UCSD-AML1 (cell line): Measurements from ENCODE around the gene AHNAK2.
"Not testable (repeated sequence)": the region's sequence is repeated elsewhere in the genome, so short reads cannot be mapped to it uniquely, and the experiment has no call there.

ENCODE experiments used
- DNase-seq: peaks from one replicate; lab custom pipeline; 2025; ENCODE audit not compliant: unreplicated experiment; lab: John Stamatoyannopoulos, UW

The AHNAK2 gene

GRCh38 chr14:104954746-104955395, 23.3 kb downstream of the AHNAK2 start:
- no peak for DNase-seq

GRCh38 chr14:104953896-104954656, 24.1 kb downstream of the AHNAK2 start:
- DNase-seq = no peak

DNA sequence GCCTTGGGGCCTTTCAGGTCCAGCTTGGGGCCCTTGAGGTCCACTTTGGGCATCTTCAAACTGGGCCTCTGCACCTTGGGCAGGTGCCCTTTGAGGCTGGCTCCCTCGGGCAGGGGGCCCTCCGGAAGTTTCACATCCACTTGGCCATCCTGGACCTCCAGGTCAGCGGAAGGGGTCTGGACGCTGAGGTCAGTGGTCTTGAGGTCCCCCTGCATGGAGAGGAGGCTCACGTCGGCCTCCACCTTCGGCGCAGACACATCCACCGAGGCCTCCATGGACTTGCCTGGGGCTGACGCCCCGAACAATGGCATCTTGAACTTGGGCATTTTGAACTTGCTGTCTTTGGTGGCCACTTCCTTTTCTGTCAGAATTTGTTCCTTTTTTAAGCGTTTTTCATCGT, 25.1 kb downstream of the AHNAK2 start:
- DNase-seq = no peak

DNA sequence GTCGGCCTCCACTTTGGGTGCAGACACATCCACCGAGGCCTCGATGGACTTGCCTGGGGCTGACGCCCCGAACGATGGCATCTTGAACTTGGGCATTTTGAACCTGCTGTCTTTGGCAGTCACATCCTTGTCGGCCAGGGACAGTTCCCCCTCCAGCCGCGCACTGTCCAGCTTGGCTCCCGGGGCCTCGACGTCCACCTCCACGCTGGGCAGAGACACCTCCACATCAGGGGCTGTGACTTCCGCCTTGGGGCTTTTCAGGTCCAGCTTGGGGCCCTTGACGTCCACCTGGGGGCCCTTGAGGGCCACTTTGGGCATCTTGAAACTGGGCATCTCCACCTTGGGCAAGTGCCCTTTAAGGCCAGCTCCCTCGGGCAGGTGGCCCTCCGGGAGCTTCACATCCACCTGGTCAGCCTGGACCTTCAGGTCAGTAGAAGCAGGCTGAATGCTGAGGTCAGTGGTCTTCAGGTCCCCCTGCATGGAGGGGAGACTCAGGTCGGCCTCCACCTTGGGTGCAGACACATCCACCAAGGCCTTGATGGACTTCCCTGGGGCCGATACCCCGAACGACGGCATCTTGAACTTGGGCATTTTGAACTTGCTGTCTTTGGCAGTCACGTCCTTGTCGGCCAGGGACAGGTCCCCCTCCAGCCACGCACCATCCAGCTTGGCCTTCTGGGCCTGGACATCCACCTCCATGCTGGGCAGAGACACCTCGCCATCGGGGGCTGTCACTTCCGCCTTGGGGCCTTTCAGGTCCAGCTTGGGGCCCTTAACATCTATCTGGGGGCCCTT, 26.1 kb downstream of the AHNAK2 start:
- DNase-seq = not testable (repeated sequence)

DNA sequence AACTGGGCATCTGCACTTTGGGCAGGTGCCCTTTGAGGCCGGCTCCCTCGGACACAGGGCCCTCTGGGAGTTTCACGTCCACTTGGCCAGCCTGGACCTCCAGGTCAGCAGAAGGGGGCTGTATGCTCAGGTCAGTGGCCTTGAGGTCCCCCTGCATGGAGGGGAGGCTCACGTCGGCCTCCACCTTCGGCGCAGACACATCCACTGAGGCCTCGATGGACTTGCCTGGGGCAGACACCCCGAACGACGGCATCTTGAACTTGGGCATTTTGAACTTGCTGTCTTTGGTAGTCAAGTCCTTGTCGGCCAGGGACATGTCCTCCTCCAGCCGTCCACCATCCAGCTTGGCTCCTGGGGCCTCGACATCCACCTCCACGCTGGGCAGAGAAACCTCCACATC, 27.5 kb downstream of the AHNAK2 start:
- not testable (repeated sequence) for DNase-seq

DNA sequence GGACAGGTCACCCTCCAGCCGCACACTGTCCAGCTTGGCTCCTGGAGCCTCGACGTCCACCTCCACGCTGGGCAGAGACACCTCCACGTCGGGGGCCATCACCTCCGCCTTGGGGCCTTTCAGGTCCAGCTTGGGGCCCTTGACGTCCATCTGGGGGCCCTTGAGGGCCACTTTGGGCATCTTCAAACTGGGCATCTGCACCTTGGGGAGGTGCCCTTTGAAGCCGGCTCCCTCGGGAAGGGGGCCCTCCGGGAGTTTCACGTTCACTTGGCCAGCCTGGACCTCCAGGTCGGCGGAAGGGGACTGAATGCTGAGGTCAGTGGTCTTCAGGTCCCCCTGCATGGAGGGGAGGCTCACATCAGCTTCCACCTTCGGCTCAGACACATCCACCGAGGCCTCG, 28.2 kb downstream of the AHNAK2 start:
- no peak for DNase-seq

GRCh38 chr14:104949406-104949955, 28.7 kb downstream of the AHNAK2 start:
- not testable (repeated sequence) for DNase-seq

GRCh38 chr14:104948736-104949031, 29.5 kb downstream of the AHNAK2 start:
- no peak for DNase-seq

DNA sequence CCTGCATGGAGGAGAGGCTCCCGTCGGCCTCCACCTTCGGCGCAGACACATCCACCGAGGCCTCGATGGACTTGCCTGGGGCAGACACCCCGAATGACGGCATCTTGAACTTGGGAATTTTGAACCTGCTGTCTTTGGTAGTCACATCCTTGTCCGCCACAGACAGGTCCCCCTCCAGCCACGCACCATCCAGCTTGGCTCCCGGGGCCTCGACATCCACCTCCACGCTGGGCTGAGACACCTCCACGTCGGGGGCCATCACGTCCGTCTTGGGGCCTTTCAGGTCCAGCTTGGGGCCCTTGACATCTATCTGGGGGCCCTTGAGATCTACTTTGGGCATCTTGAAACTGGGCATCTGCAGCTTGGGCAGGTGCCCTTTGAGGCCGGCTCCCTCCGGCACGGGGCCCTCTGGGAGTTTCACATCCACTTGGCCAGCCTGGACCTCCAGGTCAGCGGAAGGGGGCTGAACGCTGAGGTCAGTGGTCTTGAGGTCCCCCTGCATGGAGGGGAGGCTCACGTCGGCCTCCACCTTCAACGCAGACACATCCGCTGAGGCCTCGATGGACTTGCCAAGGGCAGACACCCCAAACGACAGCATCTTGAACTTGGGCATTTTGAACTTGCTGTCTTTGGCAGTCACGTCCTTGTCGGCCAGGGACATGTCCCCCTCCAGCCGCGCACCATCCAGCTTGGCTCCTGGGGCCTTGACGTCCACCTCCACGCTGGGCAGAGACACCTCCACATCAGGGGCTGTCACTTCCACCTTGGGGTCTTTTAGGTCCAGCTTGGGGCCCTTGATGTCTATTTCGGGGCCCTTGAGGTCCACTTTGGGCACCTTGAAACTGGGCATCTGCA, 30.1 kb downstream of the AHNAK2 start:
- not testable (repeated sequence) for DNase-seq

GRCh38 chr14:104947201-104947600, 31.0 kb downstream of the AHNAK2 start:
- not testable (repeated sequence) for DNase-seq

DNA sequence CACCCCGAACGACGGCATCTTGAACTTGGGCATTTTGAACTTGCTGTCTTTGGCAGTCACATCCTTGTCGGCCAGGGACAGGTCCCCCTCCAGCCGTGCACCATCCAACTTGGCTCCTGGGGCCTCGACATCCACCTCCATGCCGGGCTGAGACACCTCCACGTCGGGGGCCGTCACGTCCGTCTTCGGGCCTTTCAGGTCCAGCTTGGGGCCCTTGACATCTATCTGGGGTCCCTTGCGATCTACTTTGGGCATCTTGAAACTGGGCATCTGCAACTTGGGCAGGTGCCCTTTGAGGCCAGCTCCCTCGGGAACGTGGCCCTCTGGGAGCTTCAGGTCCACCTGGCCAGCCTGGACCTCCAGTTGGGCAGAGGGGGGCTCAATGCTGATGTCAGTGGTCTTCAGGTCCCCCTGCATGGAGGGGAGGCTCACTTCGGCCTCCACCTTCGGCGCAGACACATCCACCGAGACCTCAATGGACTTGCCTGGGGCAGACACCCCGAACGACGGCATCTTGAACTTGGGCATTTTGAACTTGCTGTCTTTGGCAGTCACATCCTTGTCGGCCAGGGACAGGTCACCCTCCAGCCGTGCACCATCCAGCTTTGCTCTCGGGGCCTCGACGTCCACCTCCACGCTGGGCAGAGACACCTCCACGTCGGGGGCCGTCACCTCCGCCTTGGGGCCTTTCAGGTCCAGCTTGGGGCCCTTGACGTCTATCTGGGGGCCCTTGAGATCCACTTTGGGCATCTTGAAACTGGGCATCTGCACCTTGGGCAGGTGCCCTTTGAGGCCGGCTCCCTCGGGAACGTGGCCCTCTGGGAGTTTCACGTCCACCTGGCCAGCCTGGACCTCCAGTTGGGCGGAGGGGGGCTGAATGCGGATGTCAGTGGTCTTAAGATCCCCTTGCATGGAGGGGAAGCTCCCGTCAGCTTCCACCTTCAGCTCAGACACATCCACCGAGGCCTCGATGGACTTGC, 31.9 kb downstream of the AHNAK2 start:
- DNase-seq = not testable (repeated sequence)

DNA sequence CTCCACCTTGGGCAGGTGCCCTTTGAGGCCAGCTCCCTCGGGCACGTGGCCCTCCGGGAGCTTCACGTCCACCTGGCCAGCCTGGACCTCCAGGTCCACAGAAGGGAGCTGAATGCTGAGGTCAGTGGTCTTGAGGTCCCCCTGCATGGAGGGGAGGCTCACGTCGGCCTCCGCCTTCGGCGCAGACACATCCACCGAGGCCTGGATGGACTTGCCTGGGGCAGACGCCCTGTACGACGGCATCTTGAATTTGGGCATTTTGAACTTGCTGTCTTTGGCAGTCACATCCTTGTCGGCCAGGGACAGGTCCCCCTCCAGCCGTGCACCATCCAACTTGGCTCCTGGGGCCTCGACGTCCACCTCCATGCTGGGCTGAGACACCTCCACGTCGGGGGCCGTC, 32.9 kb downstream of the AHNAK2 start:
- not testable (repeated sequence) for DNase-seq

GRCh38 chr14:104944436-104945205, 33.6 kb downstream of the AHNAK2 start:
- not testable (repeated sequence) for DNase-seq

DNA sequence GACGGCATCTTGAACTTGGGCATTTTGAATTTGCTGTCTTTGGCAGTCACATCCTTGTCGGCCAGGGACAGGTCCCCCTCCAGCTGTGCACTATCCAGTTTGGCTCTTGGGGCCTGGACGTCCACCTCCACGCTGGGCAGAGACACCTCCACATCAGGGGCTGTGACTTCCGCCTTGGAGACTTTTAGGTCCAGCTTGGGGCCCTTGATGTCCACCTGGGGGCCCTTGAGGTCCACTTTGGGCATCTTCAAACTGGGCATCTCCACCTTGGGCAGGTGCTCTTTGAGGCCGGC, 34.2 kb downstream of the AHNAK2 start:
- not testable (repeated sequence) for DNase-seq

- DNase-seq = not testable (repeated sequence)
These were observed 34.8 kb downstream of the AHNAK2 start for GRCh38 chr14:104943216-104944015.

- DNase-seq = no peak
These were observed 35.6 kb downstream of the AHNAK2 start for GRCh38 chr14:104942586-104942985.

GRCh38 chr14:104941508-104942365, 36.4 kb downstream of the AHNAK2 start:
- DNase-seq = no peak
